NCI-H226 (cell line): ENCODE results near the gene DTL.

ENCODE experiments used
- DNase-seq: peaks from one replicate; pipeline ENCODE4 v3.0.0-alpha.2; 2015

Gene DTL

GRCh38 chr1:212129781-212130180 lies 94.2 kb downstream of the DTL start:
- DNase-seq = no peak

- no peak for DNase-seq
These were observed 96.5 kb downstream of the DTL start for GRCh38 chr1:212132025-212132424.

GRCh38 chr1:212133319-212133718 lies 97.8 kb downstream of the DTL start:
- no peak for DNase-seq

GRCh38 chr1:212135166-212135565 lies 99.6 kb downstream of the DTL start:
- no peak for DNase-seq

- no peak for DNase-seq
These were observed 102.3 kb downstream of the DTL start for GRCh38 chr1:212137854-212138253.

GRCh38 chr1:212138457-212138856 lies 102.9 kb downstream of the DTL start:
- DNase-seq = peak; percentile 3

- no peak for DNase-seq
These were observed 104.1 kb downstream of the DTL start for GRCh38 chr1:212139526-212140135.

- no peak for DNase-seq
These were observed 105.9 kb downstream of the DTL start for GRCh38 chr1:212141404-212141803.

- DNase-seq = no peak
These were observed 107.5 kb downstream of the DTL start for GRCh38 chr1:212142883-212143530.

- DNase-seq = no peak
These were observed 112.1 kb downstream of the DTL start for GRCh38 chr1:212147581-212148033.

- DNase-seq = no peak
These were observed 114.0 kb downstream of the DTL start for GRCh38 chr1:212149566-212149965.

- no peak for DNase-seq
These were observed 116.8 kb downstream of the DTL start for GRCh38 chr1:212152308-212152693.

- DNase-seq = no peak
These were observed 117.3 kb downstream of the DTL start for GRCh38 chr1:212152869-212153268.

GRCh38 chr1:212153635-212154034 lies 118.1 kb downstream of the DTL start:
- no peak for DNase-seq
